ENCODE data around the gene JADE2.
"Not testable (repeated sequence)": the region's sequence is repeated elsewhere in the genome, so short reads cannot be mapped to it uniquely, and the experiment has no call there.

Gene JADE2

GRCh38 chr5:134590992-134591659, 65.7 kb downstream of the JADE2 start:
- DNase-seq, result peak; percentile 75
- Histone ChIP-seq H3K27me3 (ENCODE audit: insufficient read depth, low read depth, severe bottlenecking) (no peaks in the 10 kb centered on the region), H3K36me3 (no peaks in the 10 kb centered on the region), H3K4me3 (ENCODE audit: low read depth, low read length) (no peak overlapping the region), H3K9me3 (ENCODE audit: severe bottlenecking) (no peaks in the 10 kb centered on the region), H3K27ac (peak overlapping the region; percentile 56)
- no peak for TF ChIP-seq CTCF (IDR thresholded peaks at IDR 0.05; ENCODE audit: low read depth, low read length)

- H3K27me3 ChIP-seq (ENCODE audit: insufficient read depth, low read depth, severe bottlenecking), result no peaks in the 10 kb centered on the region
- peak overlapping the region; percentile 56 for H3K27ac ChIP-seq
- no peaks in the 10 kb centered on the region for H3K9me3 ChIP-seq (ENCODE audit: severe bottlenecking)
- DNase-seq, result no peak
- H3K4me3 ChIP-seq (ENCODE audit: low read depth, low read length), result no peak overlapping the region
- H3K36me3 ChIP-seq, result no peaks in the 10 kb centered on the region
- no peak for TF ChIP-seq CTCF (IDR thresholded peaks at IDR 0.05; ENCODE audit: low read depth, low read length)
Measured at GRCh38 chr5:134592141-134592746, 66.8 kb downstream of the JADE2 start.

- Histone ChIP-seq H3K9me3 (ENCODE audit: severe bottlenecking) (no peaks in the 10 kb centered on the region), H3K36me3 (no peaks in the 10 kb centered on the region), H3K4me3 (ENCODE audit: low read depth, low read length) (no peak overlapping the region), H3K27ac (peak overlapping the region; percentile 82), H3K27me3 (ENCODE audit: insufficient read depth, low read depth, severe bottlenecking) (no peaks in the 10 kb centered on the region)
- peak; percentile 74 for DNase-seq
- no peak for TF ChIP-seq CTCF (IDR thresholded peaks at IDR 0.05; ENCODE audit: low read depth, low read length)
Measured at GRCh38 chr5:134594336-134594735, 68.9 kb downstream of the JADE2 start.

- H3K27me3 ChIP-seq (ENCODE audit: insufficient read depth, low read depth, severe bottlenecking), result no peaks in the 10 kb centered on the region
- peak overlapping the region; percentile 82 for H3K27ac ChIP-seq
- H3K9me3 ChIP-seq (ENCODE audit: severe bottlenecking), result no peaks in the 10 kb centered on the region
- H3K36me3 ChIP-seq, result no peaks in the 10 kb centered on the region
- no peak for DNase-seq
- no peak overlapping the region for H3K4me3 ChIP-seq (ENCODE audit: low read depth, low read length)
- no peak for TF ChIP-seq CTCF (IDR thresholded peaks at IDR 0.05; ENCODE audit: low read depth, low read length)
Measured at GRCh38 chr5:134594797-134595457, 69.5 kb downstream of the JADE2 start.

GRCh38 chr5:134595458-134595838, 70.0 kb downstream of the JADE2 start:
- Histone ChIP-seq H3K9me3 (ENCODE audit: severe bottlenecking) (no peaks in the 10 kb centered on the region), H3K27ac (peak overlapping the region; percentile 82), H3K36me3 (no peaks in the 10 kb centered on the region), H3K4me3 (ENCODE audit: low read depth, low read length) (no peak overlapping the region), H3K27me3 (ENCODE audit: insufficient read depth, low read depth, severe bottlenecking) (no peaks in the 10 kb centered on the region)
- no peak for DNase-seq
- no peak for TF ChIP-seq CTCF (IDR thresholded peaks at IDR 0.05; ENCODE audit: low read depth, low read length)

- not testable (repeated sequence) for H3K9me3 ChIP-seq (ENCODE audit: severe bottlenecking); H3K27ac ChIP-seq; DNase-seq; H3K4me3 ChIP-seq (ENCODE audit: low read depth, low read length); H3K36me3 ChIP-seq; H3K27me3 ChIP-seq (ENCODE audit: insufficient read depth, low read depth, severe bottlenecking)
Measured at GRCh38 chr5:134599820-134600219, 74.3 kb downstream of the JADE2 start.

Data from WERI-Rb-1 (cell line).